ENCODE data around the gene ITGA1. TPM values are rescaled to one million over a fixed set of nuclear protein-coding genes. Genes with fewer than 3 reads are reported as not detected.
A peak's percentile ranks its signal among the peaks of the same experiment; 100 is the strongest.

ITGA1 gene
- total and polyA plus RNA-seq, 2 of the 13 experiments (the other 11 are each of a cell fraction or from before 2014, with no cell fraction given), result 23.1 to 28.6 TPM

DNA sequence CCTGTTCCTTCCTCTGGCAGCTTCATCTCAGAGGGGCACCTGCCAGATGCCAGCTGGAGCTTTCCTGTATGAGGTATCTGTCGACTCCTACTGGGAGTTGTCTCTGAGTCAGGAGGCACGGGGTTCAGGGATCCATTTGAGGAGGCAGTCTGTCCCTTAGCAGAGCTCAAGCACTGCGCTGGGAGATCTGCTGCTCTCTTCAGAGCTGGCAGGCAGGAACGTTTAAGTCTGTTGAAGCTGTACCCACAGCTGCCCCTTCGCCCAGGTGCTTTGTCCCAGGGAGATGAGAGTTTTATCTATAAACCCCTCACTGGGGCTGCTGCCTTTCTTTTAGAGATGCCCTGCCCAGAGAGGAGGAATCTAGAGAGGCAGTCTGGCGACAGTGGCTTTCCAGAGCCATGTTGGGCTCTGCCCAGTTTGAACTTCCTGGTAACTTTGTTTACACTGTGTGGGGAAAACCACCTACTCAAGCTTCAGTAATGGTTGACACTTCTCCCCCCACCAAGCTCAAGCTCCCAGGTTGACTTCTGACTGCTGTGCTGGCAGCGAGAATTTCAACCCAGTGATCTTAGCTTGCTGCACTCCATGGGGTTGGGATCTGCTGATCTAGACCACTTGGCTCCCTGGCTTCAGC is 189.7 kb downstream of the ITGA1 start (continued):
- TF ChIP-seq SNAI1 (CRISPR knock-in tag; IDR thresholded peaks at IDR 0.05; ENCODE audit: borderline replicate concordance) (no peak), TOE1 (CRISPR knock-in tag; IDR thresholded peaks at IDR 0.05) (no peak), SAP130 (CRISPR knock-in tag; IDR thresholded peaks at IDR 0.05; ENCODE audit: low read depth) (peak; percentile 37; the same call in 1 of the 2 replicates), JUN (CRISPR knock-in tag; IDR thresholded peaks at IDR 0.05) (no peak), SP140L (CRISPR knock-in tag; IDR thresholded peaks at IDR 0.05; ENCODE audit: borderline replicate concordance) (no peak), ZNF160 (CRISPR knock-in tag; IDR thresholded peaks at IDR 0.05) (no peak), DNMT3B (CRISPR knock-in tag; conservative IDR thresholded peaks at IDR 0.05) (no peak), ZNF362 (CRISPR knock-in tag; IDR thresholded peaks at IDR 0.05; ENCODE audit: borderline replicate concordance) (0 out of 2 replicates have a peak, but pooled peaks have one; percentile 19), ZNF512B (CRISPR knock-in tag; IDR thresholded peaks at IDR 0.05; ENCODE audit: borderline replicate concordance) (no peak)
- TF ChIP-seq, protein P1, sequence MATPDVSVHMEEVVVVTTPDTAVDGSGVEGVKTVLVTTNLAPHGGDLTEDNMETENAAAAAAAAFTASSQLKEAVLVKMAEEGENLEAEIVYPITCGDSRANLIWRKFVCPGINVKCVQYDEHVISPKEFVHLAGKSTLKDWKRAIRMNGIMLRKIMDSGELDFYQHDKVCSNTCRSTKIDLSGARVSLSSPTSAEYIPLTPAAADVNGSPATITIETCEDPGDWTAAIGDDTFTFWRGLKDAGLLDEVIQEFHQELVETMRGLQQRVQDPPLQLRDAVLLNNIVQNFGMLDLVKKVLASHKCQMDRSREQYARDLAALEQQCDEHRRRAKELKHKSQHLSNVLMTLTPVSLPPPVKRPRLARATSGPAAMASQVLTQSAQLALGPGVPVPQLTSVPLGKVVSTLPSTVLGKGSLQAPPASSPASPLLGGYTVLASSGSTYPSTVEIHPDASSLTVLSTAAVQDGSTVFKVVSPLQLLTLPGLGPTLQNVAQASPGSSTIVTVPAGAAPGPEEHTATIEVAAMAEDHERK (CRISPR knock-in tag; IDR thresholded peaks at IDR 0.05; ENCODE audit: low read depth), result no peak
- TF ChIP-seq, protein P2, sequence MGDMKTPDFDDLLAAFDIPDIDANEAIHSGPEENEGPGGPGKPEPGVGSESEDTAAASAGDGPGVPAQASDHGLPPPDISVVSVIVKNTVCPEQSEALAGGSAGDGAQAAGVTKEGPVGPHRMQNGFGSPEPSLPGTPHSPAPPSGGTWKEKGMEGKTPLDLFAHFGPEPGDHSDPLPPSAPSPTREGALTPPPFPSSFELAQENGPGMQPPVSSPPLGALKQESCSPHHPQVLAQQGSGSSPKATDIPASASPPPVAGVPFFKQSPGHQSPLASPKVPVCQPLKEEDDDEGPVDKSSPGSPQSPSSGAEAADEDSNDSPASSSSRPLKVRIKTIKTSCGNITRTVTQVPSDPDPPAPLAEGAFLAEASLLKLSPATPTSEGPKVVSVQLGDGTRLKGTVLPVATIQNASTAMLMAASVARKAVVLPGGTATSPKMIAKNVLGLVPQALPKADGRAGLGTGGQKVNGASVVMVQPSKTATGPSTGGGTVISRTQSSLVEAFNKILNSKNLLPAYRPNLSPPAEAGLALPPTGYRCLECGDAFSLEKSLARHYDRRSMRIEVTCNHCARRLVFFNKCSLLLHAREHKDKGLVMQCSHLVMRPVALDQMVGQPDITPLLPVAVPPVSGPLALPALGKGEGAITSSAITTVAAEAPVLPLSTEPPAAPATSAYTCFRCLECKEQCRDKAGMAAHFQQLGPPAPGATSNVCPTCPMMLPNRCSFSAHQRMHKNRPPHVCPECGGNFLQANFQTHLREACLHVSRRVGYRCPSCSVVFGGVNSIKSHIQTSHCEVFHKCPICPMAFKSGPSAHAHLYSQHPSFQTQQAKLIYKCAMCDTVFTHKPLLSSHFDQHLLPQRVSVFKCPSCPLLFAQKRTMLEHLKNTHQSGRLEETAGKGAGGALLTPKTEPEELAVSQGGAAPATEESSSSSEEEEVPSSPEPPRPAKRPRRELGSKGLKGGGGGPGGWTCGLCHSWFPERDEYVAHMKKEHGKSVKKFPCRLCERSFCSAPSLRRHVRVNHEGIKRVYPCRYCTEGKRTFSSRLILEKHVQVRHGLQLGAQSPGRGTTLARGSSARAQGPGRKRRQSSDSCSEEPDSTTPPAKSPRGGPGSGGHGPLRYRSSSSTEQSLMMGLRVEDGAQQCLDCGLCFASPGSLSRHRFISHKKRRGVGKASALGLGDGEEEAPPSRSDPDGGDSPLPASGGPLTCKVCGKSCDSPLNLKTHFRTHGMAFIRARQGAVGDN (CRISPR knock-in tag; IDR thresholded peaks at IDR 0.05), result no peak
- TF ChIP-seq, protein P3, sequence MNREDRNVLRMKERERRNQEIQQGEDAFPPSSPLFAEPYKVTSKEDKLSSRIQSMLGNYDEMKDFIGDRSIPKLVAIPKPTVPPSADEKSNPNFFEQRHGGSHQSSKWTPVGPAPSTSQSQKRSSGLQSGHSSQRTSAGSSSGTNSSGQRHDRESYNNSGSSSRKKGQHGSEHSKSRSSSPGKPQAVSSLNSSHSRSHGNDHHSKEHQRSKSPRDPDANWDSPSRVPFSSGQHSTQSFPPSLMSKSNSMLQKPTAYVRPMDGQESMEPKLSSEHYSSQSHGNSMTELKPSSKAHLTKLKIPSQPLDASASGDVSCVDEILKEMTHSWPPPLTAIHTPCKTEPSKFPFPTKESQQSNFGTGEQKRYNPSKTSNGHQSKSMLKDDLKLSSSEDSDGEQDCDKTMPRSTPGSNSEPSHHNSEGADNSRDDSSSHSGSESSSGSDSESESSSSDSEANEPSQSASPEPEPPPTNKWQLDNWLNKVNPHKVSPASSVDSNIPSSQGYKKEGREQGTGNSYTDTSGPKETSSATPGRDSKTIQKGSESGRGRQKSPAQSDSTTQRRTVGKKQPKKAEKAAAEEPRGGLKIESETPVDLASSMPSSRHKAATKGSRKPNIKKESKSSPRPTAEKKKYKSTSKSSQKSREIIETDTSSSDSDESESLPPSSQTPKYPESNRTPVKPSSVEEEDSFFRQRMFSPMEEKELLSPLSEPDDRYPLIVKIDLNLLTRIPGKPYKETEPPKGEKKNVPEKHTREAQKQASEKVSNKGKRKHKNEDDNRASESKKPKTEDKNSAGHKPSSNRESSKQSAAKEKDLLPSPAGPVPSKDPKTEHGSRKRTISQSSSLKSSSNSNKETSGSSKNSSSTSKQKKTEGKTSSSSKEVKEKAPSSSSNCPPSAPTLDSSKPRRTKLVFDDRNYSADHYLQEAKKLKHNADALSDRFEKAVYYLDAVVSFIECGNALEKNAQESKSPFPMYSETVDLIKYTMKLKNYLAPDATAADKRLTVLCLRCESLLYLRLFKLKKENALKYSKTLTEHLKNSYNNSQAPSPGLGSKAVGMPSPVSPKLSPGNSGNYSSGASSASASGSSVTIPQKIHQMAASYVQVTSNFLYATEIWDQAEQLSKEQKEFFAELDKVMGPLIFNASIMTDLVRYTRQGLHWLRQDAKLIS (CRISPR knock-in tag; IDR thresholded peaks at IDR 0.05), result no peak
- TF ChIP-seq, protein P4, sequence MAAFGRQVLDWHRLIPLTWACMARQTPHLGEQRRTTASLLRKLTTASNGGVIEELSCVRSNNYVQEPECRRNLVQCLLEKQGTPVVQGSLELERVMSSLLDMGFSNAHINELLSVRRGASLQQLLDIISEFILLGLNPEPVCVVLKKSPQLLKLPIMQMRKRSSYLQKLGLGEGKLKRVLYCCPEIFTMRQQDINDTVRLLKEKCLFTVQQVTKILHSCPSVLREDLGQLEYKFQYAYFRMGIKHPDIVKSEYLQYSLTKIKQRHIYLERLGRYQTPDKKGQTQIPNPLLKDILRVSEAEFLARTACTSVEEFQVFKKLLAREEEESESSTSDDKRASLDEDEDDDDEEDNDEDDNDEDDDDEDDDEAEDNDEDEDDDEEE (CRISPR knock-in tag; IDR thresholded peaks at IDR 0.05), result no peak

Measured in HepG2 (cell line).